GM23338 (cell line): ENCODE measurements around the gene NFIA. TPM values are rescaled to one million over a fixed set of nuclear protein-coding genes. Genes with fewer than 3 reads are reported as not detected.

Source experiments
- ATAC-seq: fragments of 200-7000 bp; cut with Tn5 transposase; 3 replicates; pipeline ENCODE4 v1.9.1; 2020
- DNase-seq: peaks from one replicate; pipeline ENCODE4 v3.0.0-alpha.2; 2015; ENCODE audit warnings: low spot score
- H2AFZ ChIP-seq: fragments of 200-600 bp; sonication (generic); 2 replicates; pipeline ENCODE4 v1.8.0; 2016; ENCODE audit warnings: antibody characterized with exemption, mild to moderate bottlenecking, moderate library complexity
- H3F3A ChIP-seq: fragments of 200-600 bp; sonication (generic); replicated peaks from 2 replicates; pipeline ENCODE4 v1.8.0; 2017; ENCODE audit warnings: antibody characterized with exemption, mixed run types, low read depth
- H3K27ac ChIP-seq: fragments of 200-600 bp; sonication (generic); 2 replicates; pipeline ENCODE4 v1.6.1; 2016; ENCODE audit warnings: low read depth
- H3K27me3 ChIP-seq: fragments of 200-600 bp; sonication (generic); 2 replicates; pipeline ENCODE4 v1.8.0; 2016; ENCODE audit warnings: mild to moderate bottlenecking, mixed run types, moderate library complexity; ENCODE audit not compliant: insufficient read depth
- H3K36me3 ChIP-seq: fragments of 200-600 bp; sonication (generic); 2 replicates; pipeline ENCODE4 v1.8.0; 2016; ENCODE audit warnings: mild to moderate bottlenecking; ENCODE audit not compliant: insufficient read depth
- H3K4me1 ChIP-seq: fragments of 200-600 bp; sonication (generic); 2 replicates; pipeline ENCODE4 v1.8.0; 2016; ENCODE audit warnings: mild to moderate bottlenecking, moderate library complexity; ENCODE audit not compliant: insufficient read depth
- H3K4me2 ChIP-seq: fragments of 200-600 bp; sonication (generic); 2 replicates; pipeline ENCODE4 v1.7.1; 2017; ENCODE audit warnings: mixed run types
- H3K4me3 ChIP-seq: fragments of 200-600 bp; sonication (generic); 2 replicates; pipeline ENCODE4 v1.6.1; 2016; ENCODE audit warnings: mixed run types
- H3K79me2 ChIP-seq: fragments of 200-600 bp; sonication (generic); replicated peaks from 2 replicates; pipeline ENCODE4 v1.8.0; 2017; ENCODE audit warnings: mild to moderate bottlenecking; ENCODE audit not compliant: insufficient read depth
- H3K9me2 ChIP-seq: fragments of 200-600 bp; sonication (generic); 2 replicates; pipeline ENCODE4 v1.8.0; 2017; ENCODE audit not compliant: insufficient read depth
- H4K20me1 ChIP-seq: fragments of 200-600 bp; sonication (generic); replicated peaks from 2 replicates; pipeline ENCODE4 v1.8.0; 2017; ENCODE audit warnings: mild to moderate bottlenecking; ENCODE audit not compliant: insufficient read depth
- H3K27ac Mint-ChIP-seq: 2 replicates; pipeline ENCODE4 v1.8.0; 2020; ENCODE audit warnings: inconsistent platforms, mild to moderate bottlenecking, moderate library complexity, mixed read lengths
- H3K27me3 Mint-ChIP-seq: 3 replicates; pipeline ENCODE4 v1.8.0; 2022; ENCODE audit warnings: low read depth, mild to moderate bottlenecking, moderate library complexity, mixed read lengths, inconsistent platforms; ENCODE audit not compliant: insufficient read depth, poor library complexity
- H3K36me3 Mint-ChIP-seq: 3 replicates; pipeline ENCODE4 v1.8.0; 2021; ENCODE audit warnings: low read depth, mild to moderate bottlenecking, inconsistent platforms, moderate library complexity, mixed read lengths
- H3K4me1 Mint-ChIP-seq: 3 replicates; pipeline ENCODE4 v1.8.0; 2020; ENCODE audit warnings: mild to moderate bottlenecking, inconsistent platforms, mixed read lengths
- H3K4me3 Mint-ChIP-seq: 3 replicates; pipeline ENCODE4 v1.8.0; 2021; ENCODE audit warnings: moderate library complexity, mild to moderate bottlenecking, inconsistent platforms, mixed read lengths
- H3K9me3 Mint-ChIP-seq: 3 replicates; pipeline ENCODE4 v1.8.0; 2020; ENCODE audit warnings: moderate library complexity, mild to moderate bottlenecking, inconsistent platforms, mixed read lengths
- CREB1 ChIP-seq: fragments of 250-450 bp; sonication (Bioruptor Pico); IDR thresholded peaks from 2 replicates; pipeline ENCODE4 v1.5.0; 2020; ENCODE audit warnings: low read depth, mild to moderate bottlenecking, moderate library complexity
- EZH2 ChIP-seq: fragments of 200-600 bp; sonication (generic); IDR thresholded peaks from one replicate; pipeline ENCODE4 v1.8.0; 2017; ENCODE audit warnings: antibody characterized with exemption, mild to moderate bottlenecking, low read depth; ENCODE audit not compliant: unreplicated experiment
- EZH2phosphoT487 ChIP-seq: fragments of 200-600 bp; sonication (generic); IDR thresholded peaks from one replicate; pipeline ENCODE4 v1.8.1; 2018; ENCODE audit warnings: antibody characterized with exemption; ENCODE audit not compliant: unreplicated experiment
- JUNB ChIP-seq: IDR thresholded peaks from one replicate; pipeline ENCODE4 v1.6.1; 2016; ENCODE audit warnings: antibody characterized with exemption; ENCODE audit not compliant: unreplicated experiment
- NANOG ChIP-seq: IDR thresholded peaks from 2 replicates; pipeline ENCODE4 v1.6.1; 2016; ENCODE audit warnings: antibody characterized with exemption, borderline replicate concordance
- POLR2AphosphoS5 ChIP-seq: IDR thresholded peaks from 2 replicates; pipeline ENCODE4 v1.6.1; 2016; ENCODE audit warnings: antibody characterized with exemption, low read depth
- STAT1 ChIP-seq: IDR thresholded peaks from one replicate; pipeline ENCODE4 v1.6.1; 2016; ENCODE audit warnings: antibody characterized with exemption; ENCODE audit not compliant: unreplicated experiment
- ZNF114 ChIP-seq: fragments of 250-450 bp; sonication (Bioruptor Pico); IDR thresholded peaks from 2 replicates; pipeline ENCODE4 v1.5.0; 2020; ENCODE audit warnings: mild to moderate bottlenecking, moderate library complexity
- ZNF331 ChIP-seq: fragments of 250-450 bp; sonication (Bioruptor Pico); IDR thresholded peaks from 2 replicates; pipeline ENCODE4 v1.5.0; 2020; ENCODE audit warnings: low read depth, mild to moderate bottlenecking, moderate library complexity
- polyA plus RNA-seq: library from polyadenylated mRNA; unstranded; fragments of >200 nt; fragmentation: Nextera tagmentation; extraction: Ambion mirVana; gene quantifications from 2 replicates; pipeline ENCODE4 v1.2.1, GENCODE V29; 2016
- total RNA-seq: library from RNA; depleted of rRNA; stranded (reverse); fragments of >200 nt; shearing (Covaris generic); gene quantifications from 2 replicates; pipeline ENCODE4 v1.2.3, GENCODE V29; 2014
- TF ChIP-seq, protein P1 (sequence below): IDR thresholded peaks from one replicate; pipeline ENCODE4 v1.6.1; 2018; ENCODE audit warnings: antibody characterized with exemption; ENCODE audit not compliant: unreplicated experiment
- TF ChIP-seq, protein P2 (sequence below): fragments of 250-450 bp; sonication (Bioruptor Pico); IDR thresholded peaks from 2 replicates; pipeline ENCODE4 v1.5.0; 2020; ENCODE audit warnings: mild to moderate bottlenecking, moderate library complexity
- TF ChIP-seq, protein P3 (sequence below): IDR thresholded peaks from 2 replicates; pipeline ENCODE4 v1.6.1; 2016; ENCODE audit warnings: antibody characterized with exemption

NFIA gene
- total and polyA plus RNA-seq, 2 experiments from 2014 or later: 0.97 to 2.3 TPM

DNA sequence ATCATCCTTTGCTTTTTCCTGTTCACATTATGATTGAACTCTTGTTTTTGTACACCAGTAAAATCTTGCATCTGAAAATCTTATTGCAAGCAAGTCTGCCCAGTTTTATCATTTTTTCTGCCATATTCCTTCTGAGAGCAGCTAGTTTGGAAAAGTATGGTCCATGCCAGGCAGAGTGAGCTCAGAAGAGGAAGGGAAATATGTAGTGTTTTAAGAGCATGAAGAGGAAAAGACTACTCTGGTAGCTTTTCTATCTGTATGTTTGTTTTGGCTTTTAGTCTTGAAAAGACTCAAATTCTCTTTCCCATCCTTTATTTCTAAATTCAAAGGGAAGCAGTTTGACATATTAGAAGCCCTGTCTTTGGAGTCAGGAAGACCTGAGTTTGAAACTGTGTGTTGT, 125.8 kb downstream of the NFIA start (continued):
- TF ChIP-seq, protein P1, sequence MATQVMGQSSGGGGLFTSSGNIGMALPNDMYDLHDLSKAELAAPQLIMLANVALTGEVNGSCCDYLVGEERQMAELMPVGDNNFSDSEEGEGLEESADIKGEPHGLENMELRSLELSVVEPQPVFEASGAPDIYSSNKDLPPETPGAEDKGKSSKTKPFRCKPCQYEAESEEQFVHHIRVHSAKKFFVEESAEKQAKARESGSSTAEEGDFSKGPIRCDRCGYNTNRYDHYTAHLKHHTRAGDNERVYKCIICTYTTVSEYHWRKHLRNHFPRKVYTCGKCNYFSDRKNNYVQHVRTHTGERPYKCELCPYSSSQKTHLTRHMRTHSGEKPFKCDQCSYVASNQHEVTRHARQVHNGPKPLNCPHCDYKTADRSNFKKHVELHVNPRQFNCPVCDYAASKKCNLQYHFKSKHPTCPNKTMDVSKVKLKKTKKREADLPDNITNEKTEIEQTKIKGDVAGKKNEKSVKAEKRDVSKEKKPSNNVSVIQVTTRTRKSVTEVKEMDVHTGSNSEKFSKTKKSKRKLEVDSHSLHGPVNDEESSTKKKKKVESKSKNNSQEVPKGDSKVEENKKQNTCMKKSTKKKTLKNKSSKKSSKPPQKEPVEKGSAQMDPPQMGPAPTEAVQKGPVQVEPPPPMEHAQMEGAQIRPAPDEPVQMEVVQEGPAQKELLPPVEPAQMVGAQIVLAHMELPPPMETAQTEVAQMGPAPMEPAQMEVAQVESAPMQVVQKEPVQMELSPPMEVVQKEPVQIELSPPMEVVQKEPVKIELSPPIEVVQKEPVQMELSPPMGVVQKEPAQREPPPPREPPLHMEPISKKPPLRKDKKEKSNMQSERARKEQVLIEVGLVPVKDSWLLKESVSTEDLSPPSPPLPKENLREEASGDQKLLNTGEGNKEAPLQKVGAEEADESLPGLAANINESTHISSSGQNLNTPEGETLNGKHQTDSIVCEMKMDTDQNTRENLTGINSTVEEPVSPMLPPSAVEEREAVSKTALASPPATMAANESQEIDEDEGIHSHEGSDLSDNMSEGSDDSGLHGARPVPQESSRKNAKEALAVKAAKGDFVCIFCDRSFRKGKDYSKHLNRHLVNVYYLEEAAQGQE: no peak
- TF ChIP-seq POLR2AphosphoS5 (no peak), ZNF331 (CRISPR knock-in tag) (no peak), ZNF114 (CRISPR knock-in tag) (no peak), NANOG (no peak), STAT1 (no peak), CREB1 (CRISPR knock-in tag) (no peak), JUNB (no peak), EZH2phosphoT487 (no peak), EZH2 (no peak)

DNA sequence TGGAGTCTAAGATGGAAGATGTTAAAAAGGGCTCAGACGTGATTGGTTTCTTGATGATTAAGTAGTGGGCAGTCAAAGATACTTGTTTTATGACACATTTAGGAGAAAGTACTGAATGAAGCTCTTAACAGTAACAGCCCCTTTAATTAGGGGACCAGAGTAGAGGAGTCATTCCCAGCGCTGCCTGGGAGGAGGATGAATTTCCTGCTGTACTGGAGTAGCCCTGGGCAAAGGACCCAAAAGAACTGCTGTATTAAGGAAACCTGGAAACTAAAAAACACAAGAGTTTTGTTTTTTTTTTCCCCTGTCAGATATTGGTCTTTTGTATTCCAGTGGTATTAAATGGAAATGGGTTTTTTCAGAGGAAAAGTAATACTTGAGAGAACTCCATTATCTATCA, 126.5 kb downstream of the NFIA start:
- H3K36me3 ChIP-seq: no peaks in the 10 kb centered on the region
- no peak for ATAC-seq
- Mint-ChIP-seq H3K4me1 (peaks cover 5% of the 10 kb centered on the region; the same call in 2 of the 3 replicates), H3K4me3 (no peak overlapping the region), H3K9me3 (no peaks in the 10 kb centered on the region; the same call in 2 of the 3 replicates), H3K36me3 (no peaks in the 10 kb centered on the region), H3K27ac (no peak overlapping the region), H3K27me3 (no peaks in the 10 kb centered on the region)
- no peaks in the 10 kb centered on the region for H3K27me3 ChIP-seq
- H3K79me2 ChIP-seq: no peaks in the 10 kb centered on the region
- H3F3A ChIP-seq: no peaks in the 10 kb centered on the region
- H3K4me3 ChIP-seq: no peak overlapping the region
- H3K4me2 ChIP-seq: no peak overlapping the region
- no peak overlapping the region for H2AFZ ChIP-seq
- 0 out of 2 replicates have a peak, but pooled peaks cover 7% of the 10 kb centered on the region for H3K4me1 ChIP-seq
- DNase-seq: no peak
- H4K20me1 ChIP-seq: no peaks in the 10 kb centered on the region
- H3K9me2 ChIP-seq: no peaks in the 10 kb centered on the region
- H3K27ac ChIP-seq: no peak overlapping the region
- no peak for TF ChIP-seq EZH2
- TF ChIP-seq POLR2AphosphoS5: no peak
- no peak for TF ChIP-seq JUNB
- no peak for TF ChIP-seq EZH2phosphoT487
- TF ChIP-seq NANOG: no peak
- TF ChIP-seq, protein P2, sequence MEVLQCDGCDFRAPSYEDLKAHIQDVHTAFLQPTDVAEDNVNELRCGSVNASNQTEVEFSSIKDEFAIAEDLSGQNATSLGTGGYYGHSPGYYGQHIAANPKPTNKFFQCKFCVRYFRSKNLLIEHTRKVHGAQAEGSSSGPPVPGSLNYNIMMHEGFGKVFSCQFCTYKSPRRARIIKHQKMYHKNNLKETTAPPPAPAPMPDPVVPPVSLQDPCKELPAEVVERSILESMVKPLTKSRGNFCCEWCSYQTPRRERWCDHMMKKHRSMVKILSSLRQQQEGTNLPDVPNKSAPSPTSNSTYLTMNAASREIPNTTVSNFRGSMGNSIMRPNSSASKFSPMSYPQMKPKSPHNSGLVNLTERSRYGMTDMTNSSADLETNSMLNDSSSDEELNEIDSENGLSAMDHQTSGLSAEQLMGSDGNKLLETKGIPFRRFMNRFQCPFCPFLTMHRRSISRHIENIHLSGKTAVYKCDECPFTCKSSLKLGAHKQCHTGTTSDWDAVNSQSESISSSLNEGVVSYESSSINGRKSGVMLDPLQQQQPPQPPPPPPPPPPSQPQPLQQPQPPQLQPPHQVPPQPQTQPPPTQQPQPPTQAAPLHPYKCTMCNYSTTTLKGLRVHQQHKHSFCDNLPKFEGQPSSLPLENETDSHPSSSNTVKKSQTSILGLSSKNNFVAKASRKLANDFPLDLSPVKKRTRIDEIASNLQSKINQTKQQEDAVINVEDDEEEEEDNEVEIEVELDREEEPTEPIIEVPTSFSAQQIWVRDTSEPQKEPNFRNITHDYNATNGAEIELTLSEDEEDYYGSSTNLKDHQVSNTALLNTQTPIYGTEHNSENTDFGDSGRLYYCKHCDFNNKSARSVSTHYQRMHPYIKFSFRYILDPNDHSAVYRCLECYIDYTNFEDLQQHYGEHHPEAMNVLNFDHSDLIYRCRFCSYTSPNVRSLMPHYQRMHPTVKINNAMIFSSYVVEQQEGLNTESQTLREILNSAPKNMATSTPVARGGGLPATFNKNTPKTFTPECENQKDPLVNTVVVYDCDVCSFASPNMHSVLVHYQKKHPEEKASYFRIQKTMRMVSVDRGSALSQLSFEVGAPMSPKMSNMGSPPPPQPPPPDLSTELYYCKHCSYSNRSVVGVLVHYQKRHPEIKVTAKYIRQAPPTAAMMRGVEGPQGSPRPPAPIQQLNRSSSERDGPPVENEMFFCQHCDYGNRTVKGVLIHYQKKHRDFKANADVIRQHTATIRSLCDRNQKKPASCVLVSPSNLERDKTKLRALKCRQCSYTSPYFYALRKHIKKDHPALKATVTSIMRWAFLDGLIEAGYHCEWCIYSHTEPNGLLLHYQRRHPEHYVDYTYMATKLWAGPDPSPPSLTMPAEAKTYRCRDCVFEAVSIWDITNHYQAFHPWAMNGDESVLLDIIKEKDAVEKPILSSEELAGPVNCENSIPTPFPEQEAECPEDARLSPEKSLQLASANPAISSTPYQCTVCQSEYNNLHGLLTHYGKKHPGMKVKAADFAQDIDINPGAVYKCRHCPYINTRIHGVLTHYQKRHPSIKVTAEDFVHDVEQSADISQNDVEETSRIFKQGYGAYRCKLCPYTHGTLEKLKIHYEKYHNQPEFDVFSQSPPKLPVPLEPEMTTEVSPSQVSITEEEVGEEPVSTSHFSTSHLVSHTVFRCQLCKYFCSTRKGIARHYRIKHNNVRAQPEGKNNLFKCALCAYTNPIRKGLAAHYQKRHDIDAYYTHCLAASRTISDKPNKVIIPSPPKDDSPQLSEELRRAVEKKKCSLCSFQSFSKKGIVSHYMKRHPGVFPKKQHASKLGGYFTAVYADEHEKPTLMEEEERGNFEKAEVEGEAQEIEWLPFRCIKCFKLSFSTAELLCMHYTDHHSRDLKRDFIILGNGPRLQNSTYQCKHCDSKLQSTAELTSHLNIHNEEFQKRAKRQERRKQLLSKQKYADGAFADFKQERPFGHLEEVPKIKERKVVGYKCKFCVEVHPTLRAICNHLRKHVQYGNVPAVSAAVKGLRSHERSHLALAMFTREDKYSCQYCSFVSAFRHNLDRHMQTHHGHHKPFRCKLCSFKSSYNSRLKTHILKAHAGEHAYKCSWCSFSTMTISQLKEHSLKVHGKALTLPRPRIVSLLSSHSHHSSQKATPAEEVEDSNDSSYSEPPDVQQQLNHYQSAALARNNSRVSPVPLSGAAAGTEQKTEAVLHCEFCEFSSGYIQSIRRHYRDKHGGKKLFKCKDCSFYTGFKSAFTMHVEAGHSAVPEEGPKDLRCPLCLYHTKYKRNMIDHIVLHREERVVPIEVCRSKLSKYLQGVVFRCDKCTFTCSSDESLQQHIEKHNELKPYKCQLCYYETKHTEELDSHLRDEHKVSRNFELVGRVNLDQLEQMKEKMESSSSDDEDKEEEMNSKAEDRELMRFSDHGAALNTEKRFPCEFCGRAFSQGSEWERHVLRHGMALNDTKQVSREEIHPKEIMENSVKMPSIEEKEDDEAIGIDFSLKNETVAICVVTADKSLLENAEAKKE (CRISPR knock-in tag): no peak
- TF ChIP-seq, protein P3, sequence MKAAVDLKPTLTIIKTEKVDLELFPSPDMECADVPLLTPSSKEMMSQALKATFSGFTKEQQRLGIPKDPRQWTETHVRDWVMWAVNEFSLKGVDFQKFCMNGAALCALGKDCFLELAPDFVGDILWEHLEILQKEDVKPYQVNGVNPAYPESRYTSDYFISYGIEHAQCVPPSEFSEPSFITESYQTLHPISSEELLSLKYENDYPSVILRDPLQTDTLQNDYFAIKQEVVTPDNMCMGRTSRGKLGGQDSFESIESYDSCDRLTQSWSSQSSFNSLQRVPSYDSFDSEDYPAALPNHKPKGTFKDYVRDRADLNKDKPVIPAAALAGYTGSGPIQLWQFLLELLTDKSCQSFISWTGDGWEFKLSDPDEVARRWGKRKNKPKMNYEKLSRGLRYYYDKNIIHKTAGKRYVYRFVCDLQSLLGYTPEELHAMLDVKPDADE: no peak
- TF ChIP-seq CREB1 (CRISPR knock-in tag): no peak
- TF ChIP-seq ZNF114 (CRISPR knock-in tag): no peak
- TF ChIP-seq STAT1: no peak
